Measurements from ENCODE around the gene TAS2R46. TPM values are rescaled to one million over a fixed set of nuclear protein-coding genes. Genes with fewer than 3 reads are reported as not detected.
"Not testable (repeated sequence)": the region's sequence is repeated elsewhere in the genome, so short reads cannot be mapped to it uniquely, and the experiment has no call there.

Gene TAS2R46
- polyA plus RNA-seq, 3 donors: not detected

- not testable (repeated sequence) for DNase-seq (ENCODE audit: extremely low read depth in 1 of 11, low read depth in 9 of 11, low spot score in 4 of 11)
Observed at GRCh38 chr12:11049806-11050531, 12.1 kb downstream of the TAS2R46 start.

- not testable (repeated sequence) for DNase-seq (ENCODE audit: extremely low read depth in 1 of 11, low read depth in 9 of 11, low spot score in 4 of 11)
Observed at GRCh38 chr12:11041366-11041765, 20.7 kb downstream of the TAS2R46 start.

- DNase-seq (ENCODE audit: extremely low read depth in 1 of 11, low read depth in 9 of 11, low spot score in 4 of 11): no peak
Observed at GRCh38 chr12:11040162-11040561, 21.9 kb downstream of the TAS2R46 start.

- no peak for DNase-seq (ENCODE audit: extremely low read depth in 1 of 11, low read depth in 9 of 11, low spot score in 4 of 11)
Observed at GRCh38 chr12:11039171-11039570, 22.9 kb downstream of the TAS2R46 start.

GRCh38 chr12:11033959-11034358 lies 28.1 kb downstream of the TAS2R46 start:
- DNase-seq (ENCODE audit: extremely low read depth in 1 of 11, low read depth in 9 of 11, low spot score in 4 of 11): not testable (repeated sequence)

- DNase-seq (ENCODE audit: extremely low read depth in 1 of 11, low read depth in 9 of 11, low spot score in 4 of 11): no peak
Observed at GRCh38 chr12:11031307-11031706, 30.8 kb downstream of the TAS2R46 start, which contains the start of gene TAS2R31. Gene TAS2R31, minus strand, starts transcription at chr12:11031407. Its CDS starts 72 bp downstream, at chr12:11031335.

- no peak for DNase-seq (ENCODE audit: extremely low read depth in 1 of 11, low read depth in 9 of 11, low spot score in 4 of 11)
Observed at GRCh38 chr12:11026118-11026517, 36.0 kb downstream of the TAS2R46 start.

GRCh38 chr12:11023387-11023786 lies 38.7 kb downstream of the TAS2R46 start:
- DNase-seq (ENCODE audit: extremely low read depth in 1 of 11, low read depth in 9 of 11, low spot score in 4 of 11): no peak

- DNase-seq (ENCODE audit: extremely low read depth in 1 of 11, low read depth in 9 of 11, low spot score in 4 of 11): no peak
Observed at GRCh38 chr12:11022520-11022919, 39.6 kb downstream of the TAS2R46 start, which contains the start of gene TAS2R19. Gene TAS2R19, minus strand, starts transcription at chr12:11022620. Its CDS starts 49 bp downstream, at chr12:11022571.

GRCh38 chr12:11016937-11017336 lies 45.2 kb downstream of the TAS2R46 start:
- no peak for DNase-seq (ENCODE audit: extremely low read depth in 1 of 11, low read depth in 9 of 11, low spot score in 4 of 11)

- DNase-seq (ENCODE audit: extremely low read depth in 1 of 11, low read depth in 9 of 11, low spot score in 4 of 11): peak in 1 of 11 donors; percentile 1
Observed at GRCh38 chr12:11015775-11016430, 46.2 kb downstream of the TAS2R46 start.

GRCh38 chr12:11014234-11014633 lies 47.9 kb downstream of the TAS2R46 start:
- no peak for DNase-seq (ENCODE audit: extremely low read depth in 1 of 11, low read depth in 9 of 11, low spot score in 4 of 11)

Other genes starting within 250 kb of the TAS2R46 start
- 1 to 10 TPM; 2.2 to 3.3 (median 2.7) TPM for gene TAS2R10, start 235.9 kb downstream of the TAS2R46 start, polyA plus RNA-seq (ENCODE audit: insufficient read length in 3 of 3)
- gene PRR4, start 212.8 kb downstream of the TAS2R46 start, polyA plus RNA-seq (ENCODE audit: insufficient read length in 3 of 3): 10 to 100 TPM in 1 of 3 donors, 1 to 10 TPM in 2; 5.6 to 14.4 (median 8.8) TPM
- 10 to 100 TPM; 13.0 to 18.0 (median 15.2) TPM for gene PRH1, start 178.0 kb downstream of the TAS2R46 start, polyA plus RNA-seq (ENCODE audit: insufficient read length in 3 of 3)
- gene TAS2R13, start 152.7 kb downstream of the TAS2R46 start, polyA plus RNA-seq (ENCODE audit: insufficient read length in 3 of 3): under 1 TPM in 1 of 3 donors, not detected in 2; 0.24 TPM
- gene PRH2, start 133.1 kb downstream of the TAS2R46 start, polyA plus RNA-seq (ENCODE audit: insufficient read length in 3 of 3): under 1 TPM in 2 of 3 donors, not detected in 1; 0.56 TPM
- 1 to 10 TPM; 3.0 to 6.0 (median 3.1) TPM for gene TAS2R14, start 123.0 kb downstream of the TAS2R46 start, polyA plus RNA-seq (ENCODE audit: insufficient read length in 3 of 3)
- gene TAS2R50, start 75.4 kb downstream of the TAS2R46 start, polyA plus RNA-seq (ENCODE audit: insufficient read length in 3 of 3): under 1 TPM in 1 of 3 donors, not detected in 2; 0.20 TPM
- gene TAS2R20, start 64.0 kb downstream of the TAS2R46 start, polyA plus RNA-seq (ENCODE audit: insufficient read length in 3 of 3): 1 to 10 TPM; 1.1 to 4.0 (median 1.9) TPM
- gene TAS2R19, start 39.7 kb downstream of the TAS2R46 start, polyA plus RNA-seq (ENCODE audit: insufficient read length in 3 of 3): 1 to 10 TPM; 1.1 to 2.5 (median 1.8) TPM
- gene TAS2R31, start 30.9 kb downstream of the TAS2R46 start, polyA plus RNA-seq (ENCODE audit: insufficient read length in 3 of 3): 1 to 10 TPM; 1.1 to 2.9 (median 1.4) TPM
- under 1 TPM; 0.19 to 0.54 (median 0.20) TPM for gene TAS2R43, start 30.0 kb upstream of the TAS2R46 start, polyA plus RNA-seq (ENCODE audit: insufficient read length in 3 of 3)
- gene TAS2R30, start 72.3 kb upstream of the TAS2R46 start, polyA plus RNA-seq (ENCODE audit: insufficient read length in 3 of 3): under 1 TPM; 0.12 to 0.23 (median 0.22) TPM
- gene SMIM10L1, start 108.9 kb upstream of the TAS2R46 start, polyA plus RNA-seq (ENCODE audit: insufficient read length in 3 of 3): 10 to 100 TPM; 14.9 to 18.5 (median 17.9) TPM
- under 1 TPM in 1 of 3 donors, not detected in 2; 0.10 TPM for gene TAS2R42, start 124.6 kb upstream of the TAS2R46 start, polyA plus RNA-seq (ENCODE audit: insufficient read length in 3 of 3)
- gene PRB3, start 207.4 kb upstream of the TAS2R46 start, polyA plus RNA-seq (ENCODE audit: insufficient read length in 3 of 3): not detected
- gene PRB4, start 248.1 kb upstream of the TAS2R46 start, polyA plus RNA-seq (ENCODE audit: insufficient read length in 3 of 3): not detected

All from renal cortex interstitium (tissue), 11 donors.